Pons (tissue), 1 donor: ENCODE results near the gene BRAT1.
"Not testable (repeated sequence)": the region's sequence is repeated elsewhere in the genome, so short reads cannot be mapped to it uniquely, and the experiment has no call there.

ENCODE experiments used
- DNase-seq: peaks from one replicate; pipeline ENCODE4 v3.0.0-alpha.2; 2016; ENCODE audit warnings: low spot score

Gene BRAT1

DNA sequence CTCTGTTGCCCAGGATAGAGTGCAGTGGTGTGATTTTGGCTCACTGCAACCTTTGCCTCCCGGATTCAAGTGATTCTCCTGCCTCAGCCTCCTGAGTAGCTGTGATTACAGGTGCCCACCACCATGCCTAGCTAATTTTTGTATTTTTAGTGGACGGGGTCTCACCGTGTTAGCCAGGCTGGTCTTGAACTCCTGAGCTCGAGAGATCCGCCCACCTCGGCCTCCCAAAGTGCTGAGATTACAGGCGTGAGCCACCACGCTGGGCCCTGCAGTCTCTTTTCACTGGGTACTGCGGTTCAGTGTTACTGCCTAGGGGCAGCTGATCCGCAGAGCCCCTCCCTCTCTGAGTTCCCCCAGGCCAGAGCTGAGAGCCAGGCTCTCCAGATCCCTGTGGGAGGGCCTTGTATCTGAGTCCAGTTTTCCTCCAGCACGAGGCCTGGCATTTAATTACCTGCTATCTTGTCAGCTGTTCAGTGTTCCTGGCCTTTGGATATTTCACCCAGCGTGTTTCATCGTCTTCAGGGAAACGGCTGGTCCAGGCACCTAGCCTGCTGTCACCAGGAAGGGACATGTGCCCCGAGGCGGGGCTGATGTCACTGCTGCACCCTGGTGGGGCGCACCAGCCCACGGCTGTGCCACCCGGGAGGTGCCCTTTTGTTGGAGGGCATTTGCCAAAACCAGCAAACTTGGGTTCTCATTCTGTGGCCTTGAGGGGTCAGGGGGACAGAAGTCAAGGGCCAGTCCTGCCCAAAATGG is 19.3 kb downstream of the BRAT1 start:
- not testable (repeated sequence) for DNase-seq

- DNase-seq = not testable (repeated sequence)
Measured at GRCh38 chr7:2534214-2534613, 21.1 kb downstream of the BRAT1 start.

GRCh38 chr7:2533566-2533965 is 21.8 kb downstream of the BRAT1 start:
- not testable (repeated sequence) for DNase-seq

DNA sequence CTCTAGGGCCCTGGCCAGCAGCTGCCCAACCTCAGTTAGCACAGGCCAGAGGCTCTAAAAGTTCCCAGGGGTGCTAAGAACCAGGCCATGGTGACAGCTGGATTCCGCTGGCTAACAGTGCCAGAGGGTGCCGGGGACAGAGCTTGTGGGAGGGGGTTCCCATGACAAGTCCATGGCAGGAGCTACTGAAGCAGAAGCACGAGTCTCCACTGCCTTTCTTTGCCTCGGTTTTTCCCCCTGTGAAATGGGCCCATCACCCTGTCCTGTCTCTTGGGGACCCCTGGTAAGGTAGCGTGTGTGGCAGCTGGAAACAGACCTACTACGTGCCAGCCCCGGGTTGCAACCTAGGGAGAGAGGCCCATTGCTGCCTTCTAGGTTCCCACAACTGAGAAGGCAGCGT is 22.5 kb downstream of the BRAT1 start:
- not testable (repeated sequence) for DNase-seq

DNA sequence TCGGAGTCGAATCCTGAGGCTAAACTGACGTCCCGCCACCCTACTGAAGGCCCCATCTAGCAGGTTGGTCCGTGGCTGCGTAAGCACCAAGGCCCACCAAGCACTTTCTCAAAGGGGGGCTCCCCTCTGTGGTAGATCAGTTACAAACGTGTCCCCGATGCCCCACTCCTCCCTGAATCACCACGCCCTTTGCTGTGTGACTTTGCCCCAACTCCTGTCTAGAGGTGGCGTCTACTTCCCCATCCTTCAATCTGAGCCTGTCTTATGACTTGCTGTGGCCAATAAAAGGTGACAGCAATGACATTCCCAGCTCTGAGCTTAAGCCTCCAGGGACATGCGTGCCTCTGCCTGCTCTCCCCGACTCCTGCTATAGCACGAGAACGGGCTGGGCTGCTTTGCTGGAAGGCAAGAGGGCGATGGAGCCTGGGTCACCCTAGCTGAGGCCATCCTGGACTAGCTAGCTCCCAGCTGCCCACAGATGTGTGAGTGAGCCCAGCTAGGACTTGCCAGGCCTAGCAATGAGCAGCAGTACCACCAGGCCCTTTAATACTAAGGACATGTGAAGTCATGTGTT is 23.0 kb downstream of the BRAT1 start:
- DNase-seq = not testable (repeated sequence)

DNA sequence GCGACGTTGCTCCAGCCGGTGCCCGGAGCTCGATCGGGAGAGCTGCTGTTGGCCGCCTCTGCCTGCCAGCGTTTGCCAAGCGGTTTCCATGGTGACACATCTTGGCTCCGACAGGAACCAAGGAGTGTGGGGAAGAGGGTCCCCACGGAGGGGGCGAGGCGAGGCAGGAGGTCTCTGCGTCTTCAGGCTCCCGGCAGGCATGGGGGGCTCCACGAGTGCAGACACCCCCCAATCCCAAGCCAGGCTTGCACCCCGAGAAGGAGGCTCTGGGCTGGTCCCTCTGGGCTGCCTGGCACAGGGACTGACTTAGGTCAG is 23.6 kb downstream of the BRAT1 start:
- DNase-seq = not testable (repeated sequence)

GRCh38 chr7:2530994-2531795 is 24.1 kb downstream of the BRAT1 start:
- not testable (repeated sequence) for DNase-seq

DNA sequence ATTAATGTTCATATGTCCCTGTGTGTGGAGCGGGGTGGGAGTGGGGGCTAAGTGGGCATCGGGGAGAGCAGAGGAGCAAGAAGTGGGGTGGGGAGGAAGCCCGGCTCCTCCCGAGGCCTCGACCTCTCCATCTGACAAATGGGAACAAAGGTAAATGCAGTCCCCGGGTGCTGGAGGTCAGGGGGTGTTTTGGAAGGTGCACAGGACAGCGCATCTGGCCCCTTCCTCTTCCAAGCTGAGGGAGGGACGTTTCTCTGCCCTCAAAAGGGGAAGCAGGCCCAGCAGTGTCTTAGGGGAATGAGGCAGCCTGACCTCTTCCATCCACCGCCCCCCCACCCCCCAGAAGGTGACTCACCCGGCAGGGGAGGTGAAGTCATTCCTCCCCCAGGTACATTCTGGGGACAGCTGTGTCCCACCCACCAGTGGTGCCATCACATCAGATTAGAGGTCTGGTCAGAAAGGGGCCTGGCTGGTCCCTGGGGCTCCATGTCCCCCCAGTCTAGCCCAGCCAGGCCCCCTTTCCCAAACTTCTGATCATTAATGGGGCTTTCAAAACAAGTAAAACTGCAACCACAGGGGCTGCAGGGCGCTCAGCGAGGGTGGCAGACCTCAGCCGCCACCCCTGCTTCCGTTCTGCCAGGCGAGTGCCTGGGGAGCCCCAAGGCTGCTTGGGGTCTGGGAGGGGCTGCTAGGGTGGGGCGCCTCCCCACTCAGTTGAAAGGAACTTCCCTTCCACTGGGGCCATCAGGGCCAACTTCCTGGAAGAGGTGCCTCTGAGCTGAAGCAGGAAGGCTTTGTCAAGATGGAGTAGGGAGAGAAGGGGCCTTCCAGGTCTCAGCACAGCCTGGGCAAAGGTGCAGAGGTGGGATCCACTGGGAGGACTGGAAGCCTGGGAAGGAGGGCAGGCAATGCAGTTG is 25.0 kb downstream of the BRAT1 start:
- peak; percentile 58 for DNase-seq

DNA sequence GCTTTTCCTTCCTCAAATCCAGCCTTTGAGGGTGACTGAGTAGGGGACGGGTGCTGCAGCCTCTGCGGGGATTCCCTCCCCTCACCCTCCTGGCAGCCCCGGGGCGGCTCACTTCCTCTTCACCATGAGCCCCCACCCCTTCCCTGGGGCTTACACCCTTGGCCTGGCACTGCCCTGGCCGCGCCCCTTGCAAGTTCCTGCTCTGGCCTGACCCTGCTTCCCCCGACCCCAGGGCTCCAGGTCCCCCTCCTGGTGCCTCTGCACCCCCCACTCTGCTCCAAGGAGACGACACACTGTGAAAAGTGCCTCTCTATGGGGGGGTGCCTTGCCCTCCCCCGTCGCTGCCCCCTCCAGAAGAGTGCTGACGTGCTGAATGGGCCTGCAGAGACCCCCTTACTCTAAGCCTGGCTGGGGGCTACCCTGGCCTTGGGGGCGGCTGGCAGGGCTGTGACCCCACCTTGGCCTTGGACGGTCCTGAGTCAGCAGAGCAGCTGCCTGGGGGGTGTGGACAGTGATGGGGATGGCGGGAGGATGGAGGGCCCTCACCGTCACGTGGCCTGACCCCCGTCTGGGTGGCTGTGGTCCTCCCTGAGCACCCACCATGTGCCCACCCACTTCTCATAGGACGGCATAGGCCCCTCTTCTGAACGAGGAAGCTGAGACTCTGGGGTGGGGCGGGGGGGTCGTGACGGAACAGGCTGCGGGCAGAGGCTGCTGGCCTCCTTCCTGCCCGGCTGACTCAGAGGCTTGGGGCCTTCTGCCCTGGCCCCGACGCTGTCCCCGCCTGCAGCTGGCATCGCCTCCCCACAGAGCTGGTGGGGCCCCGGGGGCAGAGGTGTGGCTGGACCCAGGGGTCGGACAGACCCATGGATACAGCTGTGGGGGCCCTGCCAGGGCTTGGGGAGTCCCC is 25.9 kb downstream of the BRAT1 start:
- peak; percentile 70 for DNase-seq

DNA sequence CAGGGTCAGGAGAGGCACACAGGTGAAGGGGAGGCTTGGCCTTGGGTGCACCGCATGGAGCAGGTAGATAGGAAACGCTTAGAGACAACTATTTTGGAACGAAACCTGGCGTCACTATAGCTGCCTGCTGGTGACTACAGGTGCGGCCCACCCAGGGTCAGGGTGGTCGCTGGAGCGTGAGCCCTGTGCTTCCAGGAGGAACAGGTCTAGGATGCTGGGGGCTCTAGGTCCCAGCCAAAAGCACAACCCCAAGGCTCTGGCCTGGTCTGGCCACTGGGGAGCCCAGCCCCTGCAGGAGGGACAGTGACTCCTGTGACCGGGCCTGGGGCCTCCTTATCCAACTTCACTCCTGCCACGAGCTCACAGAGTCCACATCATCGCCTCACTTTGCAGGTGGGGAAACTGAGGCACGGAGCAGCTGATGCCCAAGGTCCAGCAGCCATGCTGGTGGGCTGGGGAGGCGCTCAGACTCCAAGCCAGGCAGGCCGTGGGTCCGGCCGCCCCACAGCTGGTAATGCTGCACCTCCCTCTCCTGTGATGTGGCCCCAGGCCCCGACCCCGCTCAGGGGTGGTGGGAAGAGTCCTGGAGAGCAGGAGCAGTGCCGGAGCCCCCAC is 26.7 kb downstream of the BRAT1 start:
- no peak for DNase-seq

DNA sequence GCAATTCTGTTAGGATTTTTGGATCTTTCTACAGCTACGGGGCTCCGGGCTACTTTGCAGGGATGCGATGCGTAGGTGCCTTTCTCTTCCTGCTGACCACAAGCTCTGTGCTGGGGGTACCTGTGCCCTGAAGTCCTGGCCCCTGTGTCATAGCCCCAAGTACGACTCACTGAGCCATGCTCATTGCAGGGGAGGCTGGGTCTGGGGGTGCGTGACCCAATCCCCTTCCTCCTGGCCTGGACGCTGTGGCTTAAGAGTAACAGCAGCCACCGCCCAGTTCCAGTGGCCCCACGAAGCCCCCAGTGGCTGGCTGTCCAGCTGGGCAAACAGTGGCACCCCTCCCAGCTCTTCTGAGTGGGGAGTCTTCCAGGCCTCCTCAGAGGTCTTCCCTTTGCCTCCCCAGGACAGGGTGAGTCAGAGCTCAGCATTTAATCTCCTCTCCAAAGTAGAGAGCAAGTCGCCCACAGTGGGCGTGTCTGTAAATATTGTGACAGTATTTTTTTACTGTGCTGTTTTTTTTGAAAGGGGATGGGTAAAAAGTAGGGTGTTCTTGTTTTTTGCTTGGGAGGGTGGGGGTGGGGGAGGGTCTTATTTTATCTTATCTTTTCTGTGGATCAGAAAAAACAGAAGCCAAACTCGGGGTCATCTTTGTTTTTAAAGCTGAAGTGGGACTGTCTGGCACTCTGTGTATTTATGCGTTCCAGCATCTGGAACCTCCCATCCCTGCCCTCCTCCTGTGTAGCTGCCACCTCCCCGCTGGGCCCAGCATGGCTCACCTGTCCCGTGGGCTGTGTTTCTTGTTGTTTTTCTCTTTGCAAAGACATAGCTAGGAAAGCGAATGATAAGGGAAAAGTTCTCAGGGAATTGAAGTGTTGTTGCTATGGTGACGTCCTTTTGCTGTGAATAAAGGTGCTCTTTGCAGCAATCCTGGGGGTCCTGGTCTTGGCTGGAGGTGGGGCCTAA is 27.5 kb downstream of the BRAT1 start:
- no peak for DNase-seq

DNA sequence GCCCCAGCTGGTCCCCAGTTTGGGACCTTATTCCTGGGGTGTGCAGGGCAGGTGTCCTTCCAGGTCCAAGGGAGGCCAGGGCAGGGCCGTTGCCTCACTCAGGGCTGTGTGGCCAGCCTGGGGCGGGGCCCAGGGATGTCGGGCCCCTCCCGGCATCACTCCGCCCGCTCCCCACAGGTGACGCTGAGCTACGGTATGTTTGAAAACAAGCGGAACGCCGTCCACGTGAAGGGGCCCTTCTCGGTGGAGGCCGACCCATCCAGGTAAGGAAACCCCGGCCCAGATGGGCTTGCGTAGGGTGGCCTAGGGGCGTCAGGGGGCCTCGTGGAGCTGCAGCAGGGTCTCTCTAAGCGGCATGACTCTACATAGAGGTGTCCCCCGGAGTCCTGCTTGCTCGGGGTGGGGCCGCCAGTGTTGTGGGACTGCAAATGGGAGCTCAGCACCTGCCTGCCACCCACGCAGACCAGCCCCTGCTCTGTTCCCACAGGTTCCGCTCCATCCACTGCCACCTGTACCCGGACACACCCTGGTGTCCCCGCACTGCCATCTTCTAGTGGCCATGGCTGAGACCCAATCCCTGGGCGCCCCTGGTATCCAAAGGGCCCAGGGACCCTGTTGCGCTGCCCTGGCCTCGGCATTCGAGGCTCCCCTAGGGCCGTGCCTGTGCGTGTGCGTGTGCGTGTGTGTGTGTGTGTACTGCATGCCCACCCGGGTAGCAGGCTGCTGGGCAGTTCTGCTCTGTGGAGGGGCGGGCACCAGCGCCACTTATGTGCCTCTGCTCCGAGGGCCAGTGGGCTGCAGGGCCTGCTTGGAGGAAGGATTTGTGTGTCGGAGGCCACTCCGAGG is 28.4 kb downstream of the BRAT1 start:
- DNase-seq = no peak

DNA sequence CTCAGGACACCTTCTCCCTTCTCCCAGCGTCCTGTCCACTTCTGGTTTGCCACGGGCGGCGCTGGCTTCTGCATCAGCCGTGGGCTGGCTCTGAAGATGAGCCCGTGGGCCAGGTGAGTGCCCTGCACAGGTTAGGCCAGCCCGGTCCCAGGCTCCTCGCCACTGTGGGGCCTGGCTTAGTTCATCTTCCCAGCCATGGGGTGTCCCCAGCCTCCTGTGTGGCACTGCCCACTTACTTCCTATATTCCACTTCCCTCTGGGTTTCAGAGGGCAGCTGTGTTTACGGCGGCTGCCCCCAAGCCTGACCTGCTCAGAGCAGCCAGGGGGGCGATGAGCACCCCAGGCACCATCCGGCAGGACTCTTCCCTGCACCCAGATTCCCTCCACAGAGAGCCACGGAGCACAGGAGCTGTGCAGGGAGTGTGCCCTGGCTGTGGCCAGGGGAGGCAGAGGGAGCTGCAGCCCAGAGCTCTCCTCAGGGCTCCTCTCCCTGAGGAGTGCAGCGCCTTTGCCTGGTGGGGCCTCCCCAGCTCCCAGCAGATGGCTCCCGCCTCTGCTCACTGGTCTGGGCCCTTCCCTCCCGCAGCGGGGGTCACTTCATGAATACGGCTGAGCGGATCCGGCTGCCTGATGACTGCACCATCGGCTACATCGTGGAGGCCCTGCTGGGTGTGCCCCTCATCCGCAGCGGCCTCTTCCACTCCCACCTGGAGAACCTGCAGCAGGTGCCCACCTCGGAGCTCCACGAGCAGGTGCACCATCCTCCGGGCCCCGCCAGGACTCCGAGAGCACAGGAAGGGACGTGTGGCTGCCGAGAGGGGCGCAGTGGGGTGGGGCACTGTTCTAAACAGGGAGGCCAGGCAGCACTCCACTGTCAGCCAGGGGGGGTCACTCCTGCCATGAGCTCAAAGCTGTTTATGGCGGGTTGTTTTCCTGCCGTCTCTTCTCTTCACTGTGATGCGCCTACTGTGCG is 29.4 kb downstream of the BRAT1 start:
- no peak for DNase-seq

DNA sequence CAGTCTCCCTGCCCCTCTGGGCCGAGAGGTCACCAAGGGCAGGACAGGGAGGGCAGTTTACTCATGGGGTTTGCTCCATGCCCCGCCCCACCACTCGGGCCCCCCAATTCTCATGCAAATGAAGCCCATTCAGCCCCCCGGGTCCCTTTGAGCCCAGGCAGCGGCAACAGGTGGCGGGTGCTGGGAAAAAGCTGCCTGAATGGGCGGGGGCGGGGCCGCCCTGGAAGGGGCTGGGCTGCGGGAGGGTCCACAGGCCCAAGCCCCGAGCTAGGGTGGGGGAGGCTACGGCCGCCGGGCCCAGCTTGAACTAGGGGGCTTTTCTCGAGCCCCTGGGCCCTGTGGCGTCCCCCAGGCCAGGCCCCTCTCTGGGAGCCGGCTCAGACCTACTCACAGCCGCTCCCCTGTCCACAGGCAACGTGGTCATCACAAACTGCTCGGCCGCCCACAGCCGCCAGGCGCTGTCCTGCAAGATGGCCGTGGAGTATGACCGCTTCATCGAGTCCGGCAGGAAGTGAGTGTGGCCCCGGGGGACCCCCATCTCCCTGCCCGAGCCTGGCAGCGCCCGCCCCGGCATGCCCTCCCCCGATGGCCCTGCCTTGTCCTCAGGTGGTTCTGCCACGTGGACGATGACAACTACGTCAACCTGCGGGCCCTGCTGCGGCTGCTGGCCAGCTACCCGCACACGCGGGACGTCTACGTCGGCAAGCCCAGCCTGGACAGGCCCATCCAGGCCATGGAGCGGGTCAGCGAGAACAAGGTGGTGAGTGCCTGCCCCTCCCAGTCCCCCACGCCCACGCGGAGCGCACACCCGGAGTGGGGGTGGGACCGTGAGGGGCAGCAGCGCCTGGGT is 30.3 kb downstream of the BRAT1 start:
- no peak for DNase-seq

- DNase-seq = peak; percentile 95
Measured at GRCh38 chr7:2523941-2524807, 31.1 kb downstream of the BRAT1 start.
